ENCODE measurements around the gene ESM1.

Gene ESM1

DNA sequence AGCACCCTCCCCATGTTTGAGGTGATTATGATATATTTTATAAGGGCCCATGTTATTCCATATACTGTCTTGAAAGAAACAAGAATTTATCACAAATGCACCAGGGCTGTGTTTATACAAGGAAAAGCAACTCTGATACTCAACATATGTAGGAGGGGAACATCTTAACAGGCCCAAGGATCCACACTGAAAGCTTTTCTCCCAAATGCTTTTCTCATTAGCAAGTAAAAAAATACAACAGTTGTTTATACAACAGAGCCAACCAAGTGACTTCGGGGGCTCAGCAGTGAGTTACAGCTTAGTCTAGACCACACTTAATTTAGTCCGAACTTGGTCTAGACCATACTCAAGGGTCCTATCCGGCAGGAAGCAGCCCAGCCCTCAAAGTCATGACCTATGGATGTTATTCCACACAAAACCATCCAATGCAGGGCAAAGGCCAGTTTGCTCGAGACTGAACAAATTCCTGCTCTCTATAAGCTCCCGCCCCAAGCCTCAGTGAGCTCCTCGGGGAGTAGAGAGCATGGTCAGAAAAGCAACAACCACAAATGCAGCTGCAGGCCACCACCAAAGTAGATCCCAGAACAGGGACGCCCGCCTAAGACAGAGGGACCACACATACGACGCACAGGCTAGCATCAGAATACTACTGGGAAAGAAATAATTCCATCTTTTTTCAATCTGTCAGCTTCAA is 45.4 kb upstream of the ESM1 start:
- WGBS, 2 donors (ENCODE audit: extremely low coverage in 2 of 2, insufficient read length in 2 of 2, insufficient replicate concordance in 1 of 2), result no CpG with 5 or more reads among the region's 10 CpGs
- Histone ChIP-seq H2BK120ac (ENCODE audit: low read depth, low read length) (peak overlapping the region; percentile 67), H2BK5ac (ENCODE audit: low read length) (no peak overlapping the region), H3K9ac (ENCODE audit: low read depth, low read length, poor library complexity) (no peak overlapping the region), H3K18ac (ENCODE audit: low read length) (peak overlapping the region; percentile 74), H3K9me3 (replicated peaks in 1 of 2; ENCODE audit: control insufficient read depth in 2 of 2, insufficient read depth in 1 of 2, low read depth in 1 of 2, low read length in 2 of 2) (no peaks in the 10 kb centered on the region), H2AFZ (ENCODE audit: low read length) (no peak overlapping the region), H3K27ac (replicated peaks; ENCODE audit: low read length) (peak overlapping the region; percentile 54), H3K4me2 (ENCODE audit: insufficient read depth, low read length, poor library complexity, severe bottlenecking) (no peak overlapping the region), H3K36me3 (replicated peaks in 1 of 2; ENCODE audit: control insufficient read depth in 2 of 2, insufficient read depth in 2 of 2, low read length in 2 of 2) (no peaks in the 10 kb centered on the region), H3K79me1 (ENCODE audit: low read depth, low read length) (no peaks in the 10 kb centered on the region), H3K4ac (ENCODE audit: low read length) (no peak overlapping the region), H4K8ac (ENCODE audit: low read depth, low read length) (no peak overlapping the region), H3K27me3 (ENCODE audit: control insufficient read depth in 3 of 3, insufficient read depth in 3 of 3, low read depth in 1 of 3, low read length in 3 of 3) (peaks cover 0 to 2% (median 0%) of the 10 kb centered on the region in 3 experiments), H3K4me3 (ENCODE audit: low read length in 2 of 2) (no peak overlapping the region), H4K91ac (ENCODE audit: low read depth, low read length, poor library complexity) (peak overlapping the region; percentile 64), H2BK12ac (ENCODE audit: low read length) (peak overlapping the region; percentile 49), H2AK5ac (ENCODE audit: low read depth, low read length) (peak overlapping the region; percentile 77), H3K14ac (ENCODE audit: low read length) (no peak overlapping the region), H3K23ac (ENCODE audit: low read depth, low read length, poor library complexity) (no peak overlapping the region), H3K4me1 (ENCODE audit: control insufficient read depth in 2 of 2, insufficient read depth in 1 of 2, low read depth in 1 of 2, low read length in 2 of 2) (peaks cover 0 to 15% of the 10 kb centered on the region in 2 donors), H2BK15ac (ENCODE audit: low read length) (no peak overlapping the region)
- DNase-seq (ENCODE audit: low spot score), result no peak

DNA sequence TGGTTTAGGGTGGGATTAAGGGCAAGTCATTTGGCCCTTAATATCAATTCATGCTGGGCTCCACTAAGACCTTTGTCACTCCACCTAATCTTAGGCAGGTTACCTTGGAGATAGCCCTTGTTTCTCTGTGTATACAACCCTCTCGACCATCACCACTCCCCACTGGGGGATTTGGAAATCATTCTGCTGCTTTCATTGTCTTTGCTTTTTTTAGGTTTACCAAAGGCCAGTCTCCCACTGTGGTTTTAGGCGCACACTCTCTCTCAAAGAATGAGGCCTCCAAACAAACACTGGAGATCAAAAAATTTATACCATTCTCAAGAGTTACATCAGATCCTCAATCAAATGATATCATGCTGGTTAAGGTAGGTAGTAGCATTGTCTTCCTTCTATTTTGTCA is 44.8 kb upstream of the ESM1 start:
- peak; percentile 59 for DNase-seq (ENCODE audit: low spot score)
- no peaks in the 10 kb centered on the region for H3K9me3 ChIP-seq (replicated peaks in 1 of 2; ENCODE audit: control insufficient read depth in 2 of 2, insufficient read depth in 1 of 2, low read depth in 1 of 2, low read length in 2 of 2)
- H3K9ac ChIP-seq (ENCODE audit: low read depth, low read length, poor library complexity), result no peak overlapping the region
- no peak overlapping the region for H3K4ac ChIP-seq (ENCODE audit: low read length)
- H4K8ac ChIP-seq (ENCODE audit: low read depth, low read length), result no peak overlapping the region
- no peaks in the 10 kb centered on the region for H3K36me3 ChIP-seq (replicated peaks in 1 of 2; ENCODE audit: control insufficient read depth in 2 of 2, insufficient read depth in 2 of 2, low read length in 2 of 2)
- no peak overlapping the region for H2BK12ac ChIP-seq (ENCODE audit: low read length)
- no peak overlapping the region for H2BK5ac ChIP-seq (ENCODE audit: low read length)
- no peak overlapping the region for H2BK15ac ChIP-seq (ENCODE audit: low read length)
- H3K27ac ChIP-seq (replicated peaks; ENCODE audit: low read length), result peak overlapping the region; percentile 54
- no CpG with 5 or more reads among the region's 2 CpGs for WGBS, 2 donors (ENCODE audit: extremely low coverage in 2 of 2, insufficient read length in 2 of 2, insufficient replicate concordance in 1 of 2)
- no peak overlapping the region for H3K4me2 ChIP-seq (ENCODE audit: insufficient read depth, low read length, poor library complexity, severe bottlenecking)
- no peak overlapping the region for H2BK120ac ChIP-seq (ENCODE audit: low read depth, low read length)
- no peak overlapping the region for H4K91ac ChIP-seq (ENCODE audit: low read depth, low read length, poor library complexity)
- no peak overlapping the region for H2AFZ ChIP-seq (ENCODE audit: low read length)
- H3K4me3 ChIP-seq (ENCODE audit: low read length in 2 of 2), result no peak overlapping the region
- no peaks in the 10 kb centered on the region for H3K79me1 ChIP-seq (ENCODE audit: low read depth, low read length)
- peaks cover 0 to 2% (median 0%) of the 10 kb centered on the region in 3 experiments for H3K27me3 ChIP-seq (ENCODE audit: control insufficient read depth in 3 of 3, insufficient read depth in 3 of 3, low read depth in 1 of 3, low read length in 3 of 3)
- no peak overlapping the region for H3K23ac ChIP-seq (ENCODE audit: low read depth, low read length, poor library complexity)
- H3K18ac ChIP-seq (ENCODE audit: low read length), result no peak overlapping the region
- H3K14ac ChIP-seq (ENCODE audit: low read length), result no peak overlapping the region
- peaks cover 0 to 15% of the 10 kb centered on the region in 2 donors for H3K4me1 ChIP-seq (ENCODE audit: control insufficient read depth in 2 of 2, insufficient read depth in 1 of 2, low read depth in 1 of 2, low read length in 2 of 2)
- H2AK5ac ChIP-seq (ENCODE audit: low read depth, low read length), result no peak overlapping the region

DNA sequence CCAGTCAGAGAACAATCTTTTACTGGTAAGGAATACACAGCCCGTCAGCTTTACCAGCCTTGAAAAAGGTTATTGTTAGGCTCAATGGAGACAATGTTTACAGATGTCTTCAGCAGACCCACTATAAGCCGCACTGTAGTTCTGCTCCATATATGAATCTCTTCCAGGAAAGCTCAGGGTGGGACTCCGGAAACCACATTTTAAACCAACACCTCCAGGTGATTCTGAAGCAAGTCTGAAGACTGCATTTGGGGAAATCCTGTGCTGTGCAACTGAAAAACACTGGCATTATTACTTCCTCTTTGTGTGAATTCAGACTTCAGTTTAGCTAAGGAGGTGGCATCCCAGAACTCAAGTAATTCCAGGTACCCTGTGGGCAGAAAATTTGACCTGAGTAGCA is 42.2 kb upstream of the ESM1 start:
- Histone ChIP-seq H2AK5ac (ENCODE audit: low read depth, low read length) (no peak overlapping the region), H2BK120ac (ENCODE audit: low read depth, low read length) (no peak overlapping the region), H3K23ac (ENCODE audit: low read depth, low read length, poor library complexity) (no peak overlapping the region), H3K4me3 (ENCODE audit: low read length in 2 of 2) (no peak overlapping the region), H2BK12ac (ENCODE audit: low read length) (no peak overlapping the region), H4K91ac (ENCODE audit: low read depth, low read length, poor library complexity) (no peak overlapping the region), H3K27ac (replicated peaks; ENCODE audit: low read length) (no peak overlapping the region), H4K8ac (ENCODE audit: low read depth, low read length) (no peak overlapping the region), H3K27me3 (ENCODE audit: control insufficient read depth in 3 of 3, insufficient read depth in 3 of 3, low read depth in 1 of 3, low read length in 3 of 3) (peaks cover 0 to 2% (median 0%) of the 10 kb centered on the region in 3 experiments), H2BK15ac (ENCODE audit: low read length) (no peak overlapping the region), H3K9ac (ENCODE audit: low read depth, low read length, poor library complexity) (no peak overlapping the region), H3K4ac (ENCODE audit: low read length) (no peak overlapping the region), H2BK5ac (ENCODE audit: low read length) (no peak overlapping the region), H3K9me3 (replicated peaks in 1 of 2; ENCODE audit: control insufficient read depth in 2 of 2, insufficient read depth in 1 of 2, low read depth in 1 of 2, low read length in 2 of 2) (no peaks in the 10 kb centered on the region), H3K4me2 (ENCODE audit: insufficient read depth, low read length, poor library complexity, severe bottlenecking) (no peak overlapping the region), H3K4me1 (ENCODE audit: control insufficient read depth in 2 of 2, insufficient read depth in 1 of 2, low read depth in 1 of 2, low read length in 2 of 2) (peaks cover 0 to 15% of the 10 kb centered on the region in 2 donors), H3K18ac (ENCODE audit: low read length) (no peak overlapping the region), H3K36me3 (replicated peaks in 1 of 2; ENCODE audit: control insufficient read depth in 2 of 2, insufficient read depth in 2 of 2, low read length in 2 of 2) (no peaks in the 10 kb centered on the region), H2AFZ (ENCODE audit: low read length) (no peak overlapping the region), H3K79me1 (ENCODE audit: low read depth, low read length) (no peaks in the 10 kb centered on the region), H3K14ac (ENCODE audit: low read length) (no peak overlapping the region)
- DNase-seq (ENCODE audit: low spot score), result no peak
- WGBS, 2 donors (ENCODE audit: extremely low coverage in 2 of 2, insufficient read length in 2 of 2, insufficient replicate concordance in 1 of 2), result no CpG with 5 or more reads among the region's 3 CpGs

DNA sequence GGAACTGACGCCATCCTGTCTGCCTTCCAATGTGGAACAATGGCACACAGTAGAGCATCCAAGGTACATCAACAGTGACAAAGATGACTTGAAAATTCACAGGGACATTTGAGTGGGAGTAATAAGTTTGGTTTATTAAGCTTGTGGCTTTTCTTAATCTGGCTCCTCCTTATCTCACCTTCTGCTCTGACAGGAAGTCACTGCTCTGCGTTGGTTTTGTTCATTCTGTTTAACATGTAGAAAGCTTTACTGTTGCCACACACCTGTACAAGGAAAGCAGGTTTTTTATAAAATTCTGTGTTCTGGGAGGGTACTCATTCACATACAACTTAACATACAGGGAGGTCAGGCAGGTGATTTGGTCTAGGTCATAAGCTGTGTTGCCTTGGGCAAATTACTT is 37.1 kb upstream of the ESM1 start:
- H4K91ac ChIP-seq (ENCODE audit: low read depth, low read length, poor library complexity), result no peak overlapping the region
- no peak overlapping the region for H3K14ac ChIP-seq (ENCODE audit: low read length)
- H4K8ac ChIP-seq (ENCODE audit: low read depth, low read length), result no peak overlapping the region
- H3K23ac ChIP-seq (ENCODE audit: low read depth, low read length, poor library complexity), result no peak overlapping the region
- WGBS, 2 donors (ENCODE audit: extremely low coverage in 2 of 2, insufficient read length in 2 of 2, insufficient replicate concordance in 1 of 2), result no CpG with 5 or more reads among the region's 2 CpGs
- H2AFZ ChIP-seq (ENCODE audit: low read length), result no peak overlapping the region
- H3K4me1 ChIP-seq (ENCODE audit: control insufficient read depth in 2 of 2, insufficient read depth in 1 of 2, low read depth in 1 of 2, low read length in 2 of 2), result peaks cover 0 to 4% of the 10 kb centered on the region in 2 donors
- no peaks in the 10 kb centered on the region for H3K27me3 ChIP-seq (ENCODE audit: control insufficient read depth in 3 of 3, insufficient read depth in 3 of 3, low read depth in 1 of 3, low read length in 3 of 3)
- no peak overlapping the region for H2BK15ac ChIP-seq (ENCODE audit: low read length)
- no peaks in the 10 kb centered on the region for H3K79me1 ChIP-seq (ENCODE audit: low read depth, low read length)
- H3K18ac ChIP-seq (ENCODE audit: low read length), result no peak overlapping the region
- no peak overlapping the region for H2BK120ac ChIP-seq (ENCODE audit: low read depth, low read length)
- H2BK5ac ChIP-seq (ENCODE audit: low read length), result no peak overlapping the region
- no peak overlapping the region for H3K4me2 ChIP-seq (ENCODE audit: insufficient read depth, low read length, poor library complexity, severe bottlenecking)
- no peak overlapping the region for H2BK12ac ChIP-seq (ENCODE audit: low read length)
- no peak for DNase-seq (ENCODE audit: low spot score)
- no peak overlapping the region for H3K27ac ChIP-seq (replicated peaks; ENCODE audit: low read length)
- H3K4me3 ChIP-seq (ENCODE audit: low read length in 2 of 2), result no peak overlapping the region
- H3K9ac ChIP-seq (ENCODE audit: low read depth, low read length, poor library complexity), result no peak overlapping the region
- H3K36me3 ChIP-seq (replicated peaks in 1 of 2; ENCODE audit: control insufficient read depth in 2 of 2, insufficient read depth in 2 of 2, low read length in 2 of 2), result no peaks in the 10 kb centered on the region
- no peaks in the 10 kb centered on the region for H3K9me3 ChIP-seq (replicated peaks in 1 of 2; ENCODE audit: control insufficient read depth in 2 of 2, insufficient read depth in 1 of 2, low read depth in 1 of 2, low read length in 2 of 2)
- H3K4ac ChIP-seq (ENCODE audit: low read length), result no peak overlapping the region
- no peak overlapping the region for H2AK5ac ChIP-seq (ENCODE audit: low read depth, low read length)
